ENCODE data around the gene MINAR2. TPM values are rescaled to one million over a fixed set of nuclear protein-coding genes. Genes with fewer than 3 reads are reported as not detected.
A peak's percentile ranks its signal among the peaks of the same experiment; 100 is the strongest.

MINAR2 gene
- total RNA-seq, 1 donor from 2014 or later = not detected

- no peak for TF ChIP-seq CTCF (conservative IDR thresholded peaks at IDR 0.05; ENCODE audit: low read depth, low read length)
- H3K4me3 ChIP-seq (ENCODE audit: low read depth, low read length) = no peak overlapping the region
- DNase-seq (ENCODE audit: low read depth) = no peak
These were observed 1.3 kb downstream of the MINAR2 start for GRCh38 chr5:129748913-129749880.

- H3K4me3 ChIP-seq (ENCODE audit: low read depth, low read length) = no peak overlapping the region
- no peak for DNase-seq (ENCODE audit: low read depth)
- TF ChIP-seq CTCF (conservative IDR thresholded peaks at IDR 0.05; ENCODE audit: low read depth, low read length) = no peak
These were observed 12.9 kb downstream of the MINAR2 start for GRCh38 chr5:129760636-129761325.

- no peak for DNase-seq (ENCODE audit: low read depth)
- TF ChIP-seq CTCF (conservative IDR thresholded peaks at IDR 0.05; ENCODE audit: low read depth, low read length) = no peak
- H3K4me3 ChIP-seq (ENCODE audit: low read depth, low read length) = no peak overlapping the region
These were observed 15.8 kb downstream of the MINAR2 start for GRCh38 chr5:129763651-129764050.

- H3K4me3 ChIP-seq (ENCODE audit: low read depth, low read length) = no peak overlapping the region
These were observed 18.9 kb downstream of the MINAR2 start for GRCh38 chr5:129766798-129767197.

GRCh38 chr5:129767927-129768380, 20.1 kb downstream of the MINAR2 start:
- H3K4me3 ChIP-seq (ENCODE audit: low read depth, low read length) = no peak overlapping the region
- peak; percentile 58 for DNase-seq (ENCODE audit: low read depth)
- peak; percentile 100 for TF ChIP-seq CTCF (conservative IDR thresholded peaks at IDR 0.05; ENCODE audit: low read depth, low read length)

More at GRCh38 chr5:129766798-129767197, 18.9 kb downstream of the MINAR2 start:
- no peak for TF ChIP-seq CTCF (conservative IDR thresholded peaks at IDR 0.05; ENCODE audit: low read depth, low read length)
- DNase-seq (ENCODE audit: low read depth) = no peak

GRCh38 chr5:129768735-129769134, 20.8 kb downstream of the MINAR2 start:
- no peak for TF ChIP-seq CTCF (conservative IDR thresholded peaks at IDR 0.05; ENCODE audit: low read depth, low read length)
- H3K4me3 ChIP-seq (ENCODE audit: low read depth, low read length) = no peak overlapping the region
- no peak for DNase-seq (ENCODE audit: low read depth)

Data from epithelial cell of proximal tubule (primary cell).